Esophagus squamous epithelium (tissue), 4 donors: Measurements from ENCODE around the gene MADD.

Experiments
- POLR2A ChIP-seq, 4 donors: fragments of 450-650 bp; IDR thresholded peaks; one replicate each; pipeline ENCODE4 v1.6.1; 2017; ENCODE audit warnings: antibody characterized with exemption in 4 of 4, mild to moderate bottlenecking in 4 of 4, moderate library complexity in 3 of 4
- TF ChIP-seq, protein P1 (sequence below), 6 experiments: fragments of 450-650 bp in 4 of 6; fragments of 200-600 bp in 2 of 6; sonication (generic) in 2 of 6; IDR thresholded peaks; one replicate each; pipeline ENCODE4 v1.5.1; 2016 to 2019; ENCODE audit warnings: antibody characterized with exemption in 6 of 6, mild to moderate bottlenecking in 4 of 6, moderate library complexity in 4 of 6

DNA sequence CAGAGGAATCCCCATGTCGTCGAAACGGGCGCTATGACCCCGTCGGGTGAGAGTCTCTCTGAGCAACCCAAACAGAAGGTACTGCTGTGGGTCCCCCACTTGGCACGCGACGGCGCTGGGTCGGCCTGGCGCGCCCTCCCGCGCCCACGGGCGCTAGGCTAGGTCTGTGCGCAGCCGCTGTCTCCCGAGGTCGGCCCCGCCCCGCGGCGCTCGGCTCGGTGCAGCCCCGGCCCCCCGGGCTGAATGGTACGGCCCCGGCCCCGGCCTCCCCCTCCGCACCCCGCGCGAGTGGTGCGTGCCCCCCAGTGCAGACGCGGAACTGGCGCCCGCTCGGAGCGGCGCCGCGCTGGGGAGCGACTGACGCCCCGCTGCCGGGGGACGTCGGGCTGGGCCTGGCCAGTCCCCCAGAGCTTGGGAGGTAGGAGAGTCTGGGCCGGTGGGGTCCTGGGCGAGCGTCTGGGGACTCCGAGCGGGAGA lies at the start of gene MADD:
- TF ChIP-seq, protein P1, sequence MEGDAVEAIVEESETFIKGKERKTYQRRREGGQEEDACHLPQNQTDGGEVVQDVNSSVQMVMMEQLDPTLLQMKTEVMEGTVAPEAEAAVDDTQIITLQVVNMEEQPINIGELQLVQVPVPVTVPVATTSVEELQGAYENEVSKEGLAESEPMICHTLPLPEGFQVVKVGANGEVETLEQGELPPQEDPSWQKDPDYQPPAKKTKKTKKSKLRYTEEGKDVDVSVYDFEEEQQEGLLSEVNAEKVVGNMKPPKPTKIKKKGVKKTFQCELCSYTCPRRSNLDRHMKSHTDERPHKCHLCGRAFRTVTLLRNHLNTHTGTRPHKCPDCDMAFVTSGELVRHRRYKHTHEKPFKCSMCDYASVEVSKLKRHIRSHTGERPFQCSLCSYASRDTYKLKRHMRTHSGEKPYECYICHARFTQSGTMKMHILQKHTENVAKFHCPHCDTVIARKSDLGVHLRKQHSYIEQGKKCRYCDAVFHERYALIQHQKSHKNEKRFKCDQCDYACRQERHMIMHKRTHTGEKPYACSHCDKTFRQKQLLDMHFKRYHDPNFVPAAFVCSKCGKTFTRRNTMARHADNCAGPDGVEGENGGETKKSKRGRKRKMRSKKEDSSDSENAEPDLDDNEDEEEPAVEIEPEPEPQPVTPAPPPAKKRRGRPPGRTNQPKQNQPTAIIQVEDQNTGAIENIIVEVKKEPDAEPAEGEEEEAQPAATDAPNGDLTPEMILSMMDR (IDR thresholded peaks at IDR 0.05): no peak
- TF ChIP-seq POLR2A (IDR thresholded peaks at IDR 0.05): peak in 2 of 4 donors; percentile 57 to 77
